Cardiac muscle cell (in vitro differentiated cells and primary cell): Measurements from ENCODE around the gene KCNH1. TPM values are rescaled to one million over a fixed set of nuclear protein-coding genes. Genes with fewer than 3 reads are reported as not detected.
A peak's percentile ranks its signal among the peaks of the same experiment; 100 is the strongest.

ENCODE experiments used
- DNase-seq, 2 donors: peaks; one replicate each; pipeline versions ENCODE4 v3.0.0 to v3.0.0-alpha.2; 2010 to 2017; ENCODE audit warnings: low read depth in 1 of 2, low spot score in 1 of 2
- H3K27ac ChIP-seq: fragments of 200-600 bp; sonication (generic); 2 replicates; pipeline ENCODE4 v1.5.1; 2016
- H3K27me3 ChIP-seq: fragments of 200-600 bp; sonication (generic); 2 replicates; pipeline ENCODE4 v1.6.0; 2016; ENCODE audit warnings: control low read depth
- H3K36me3 ChIP-seq: fragments of 200-600 bp; sonication (generic); 2 replicates; pipeline ENCODE4 v1.5.1; 2016; ENCODE audit warnings: control low read depth
- H3K4me1 ChIP-seq: fragments of 200-600 bp; sonication (generic); 2 replicates; pipeline ENCODE4 v1.8.1; 2017; ENCODE audit warnings: low read depth, mild to moderate bottlenecking, mixed run types
- H3K4me3 ChIP-seq: fragments of 200-600 bp; sonication (generic); 2 replicates; pipeline ENCODE4 v1.5.1; 2016; ENCODE audit warnings: mild to moderate bottlenecking
- H3K9me3 ChIP-seq: fragments of 200-600 bp; sonication (generic); 2 replicates; pipeline ENCODE4 v1.5.1; 2017; ENCODE audit warnings: low read depth, mild to moderate bottlenecking, control low read depth
- CTCF ChIP-seq: IDR thresholded peaks from 2 replicates; pipeline ENCODE4 v1.5.1; 2012; ENCODE audit warnings: low read depth, mild to moderate bottlenecking, low read length
- polyA plus RNA-seq: library from polyadenylated mRNA; unstranded; fragments of >200 nt; fragmentation: Nextera tagmentation; extraction: Ambion mirVana; gene quantifications from 2 replicates; pipeline ENCODE4 v1.2.1, GENCODE V29; 2016
- total RNA-seq: library from RNA; depleted of rRNA; stranded (reverse); fragments of >200 nt; gene quantifications from 2 replicates; pipeline ENCODE4 v1.2.3, GENCODE V29; 2016

The KCNH1 gene
- total and polyA plus RNA-seq, 2 experiments from 2014 or later: 0.54 TPM; not detected in 1

GRCh38 chr1:210817385-210818275 lies 316.3 kb downstream of the KCNH1 start:
- Histone ChIP-seq H3K4me3 (no peak overlapping the region), H3K36me3 (no peaks in the 10 kb centered on the region), H3K27me3 (no peaks in the 10 kb centered on the region), H3K4me1 (peaks cover 15% of the 10 kb centered on the region), H3K27ac (no peak overlapping the region), H3K9me3 (no peaks in the 10 kb centered on the region)
- TF ChIP-seq CTCF: no peak
- no peak for DNase-seq

DNA sequence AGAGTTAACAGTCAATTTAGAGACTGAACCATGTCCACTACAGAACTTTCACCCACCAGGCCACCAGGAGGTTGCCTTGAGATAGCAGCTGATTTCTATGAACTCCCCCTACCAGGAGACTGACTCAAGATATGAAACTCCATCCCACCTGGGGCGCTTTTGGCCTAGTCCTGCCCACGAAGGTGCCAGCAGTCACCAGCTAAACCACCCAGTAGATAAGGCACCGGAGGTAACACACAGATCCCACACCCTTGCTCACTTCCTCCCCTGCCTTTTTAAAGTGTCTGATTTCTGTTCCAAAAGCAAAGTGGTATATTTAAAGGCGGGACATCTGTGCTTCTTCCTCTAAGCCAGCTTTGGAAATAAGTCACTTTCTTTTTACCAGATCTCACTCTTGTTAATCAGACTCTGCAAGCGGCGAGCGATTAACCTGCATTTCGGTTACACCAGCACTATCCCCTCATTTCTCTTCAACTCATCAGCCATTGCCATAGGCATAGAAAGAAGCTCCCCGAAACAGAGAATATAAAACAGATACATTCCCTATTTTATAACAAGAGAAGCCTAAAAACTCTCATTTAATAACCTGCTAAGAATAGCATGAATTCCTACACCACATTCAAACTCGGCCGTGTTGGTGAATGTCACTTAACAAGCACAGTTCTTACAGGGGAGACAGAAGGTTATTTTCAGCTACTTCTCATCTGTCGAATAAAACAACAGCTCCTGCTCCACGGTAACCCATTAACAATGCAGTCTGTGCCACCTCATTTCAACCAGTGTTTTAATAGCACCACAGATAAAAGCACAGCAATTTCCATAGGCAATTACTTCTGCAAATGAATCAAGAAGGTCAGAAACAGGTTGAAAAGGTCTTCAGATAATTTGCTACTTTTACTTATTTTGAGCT lies 318.1 kb downstream of the KCNH1 start:
- peaks cover 15% of the 10 kb centered on the region for H3K4me1 ChIP-seq
- H3K27me3 ChIP-seq: no peaks in the 10 kb centered on the region
- H3K4me3 ChIP-seq: no peak overlapping the region
- peak in 1 of 2 donors; percentile 47 for DNase-seq
- no peaks in the 10 kb centered on the region for H3K36me3 ChIP-seq
- no peaks in the 10 kb centered on the region for H3K9me3 ChIP-seq
- TF ChIP-seq CTCF: no peak
- H3K27ac ChIP-seq: peak overlapping the region; percentile 33

GRCh38 chr1:210814382-210815123 lies 319.4 kb downstream of the KCNH1 start:
- Histone ChIP-seq H3K4me3 (no peak overlapping the region), H3K27ac (no peak overlapping the region), H3K9me3 (no peaks in the 10 kb centered on the region), H3K36me3 (no peaks in the 10 kb centered on the region), H3K4me1 (peaks cover 15% of the 10 kb centered on the region), H3K27me3 (no peaks in the 10 kb centered on the region)
- no peak for TF ChIP-seq CTCF
- DNase-seq: no peak

DNA sequence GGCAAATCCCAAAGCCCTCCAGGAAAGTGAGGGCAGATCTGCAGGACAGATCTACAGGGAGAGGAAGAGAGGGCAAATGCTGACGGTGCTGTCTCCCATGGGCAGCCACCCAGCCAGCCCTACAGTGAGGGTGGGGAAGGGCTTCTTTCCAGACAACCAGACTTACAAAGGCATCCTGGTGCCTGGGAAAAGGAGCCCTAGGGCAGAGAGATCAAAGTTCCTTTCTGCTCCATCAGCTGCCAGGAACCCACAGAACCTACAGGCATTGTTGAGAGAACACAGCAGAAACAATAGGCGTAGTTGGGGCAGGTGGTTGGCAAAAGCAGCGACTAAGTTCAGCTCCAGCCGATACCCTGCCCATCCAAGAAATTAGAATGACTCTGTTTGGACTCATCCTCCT lies 332.4 kb downstream of the KCNH1 start:
- no peak for DNase-seq
- no peak overlapping the region for H3K4me3 ChIP-seq
- H3K27me3 ChIP-seq: no peaks in the 10 kb centered on the region
- H3K9me3 ChIP-seq: no peaks in the 10 kb centered on the region
- no peaks in the 10 kb centered on the region for H3K4me1 ChIP-seq
- TF ChIP-seq CTCF: no peak
- no peak overlapping the region for H3K27ac ChIP-seq
- no peaks in the 10 kb centered on the region for H3K36me3 ChIP-seq

- Histone ChIP-seq H3K27me3 (no peaks in the 10 kb centered on the region), H3K4me1 (no peaks in the 10 kb centered on the region), H3K4me3 (no peak overlapping the region), H3K27ac (no peak overlapping the region), H3K9me3 (no peaks in the 10 kb centered on the region), H3K36me3 (no peaks in the 10 kb centered on the region)
- TF ChIP-seq CTCF: no peak
- no peak for DNase-seq
Observed at GRCh38 chr1:210800756-210801155, 333.2 kb downstream of the KCNH1 start.
